Limb (tissue), 2 donors: Measurements from ENCODE around the gene MAPK4.
"Not testable (repeated sequence)": the region's sequence is repeated elsewhere in the genome, so short reads cannot be mapped to it uniquely, and the experiment has no call there.

Experiments used
- DNase-seq, 2 donors: peaks; one replicate each; pipeline ENCODE4 v3.0.0-alpha.2; 2016; ENCODE audit errors: extremely low spot score in 2 of 2

Gene MAPK4

DNA sequence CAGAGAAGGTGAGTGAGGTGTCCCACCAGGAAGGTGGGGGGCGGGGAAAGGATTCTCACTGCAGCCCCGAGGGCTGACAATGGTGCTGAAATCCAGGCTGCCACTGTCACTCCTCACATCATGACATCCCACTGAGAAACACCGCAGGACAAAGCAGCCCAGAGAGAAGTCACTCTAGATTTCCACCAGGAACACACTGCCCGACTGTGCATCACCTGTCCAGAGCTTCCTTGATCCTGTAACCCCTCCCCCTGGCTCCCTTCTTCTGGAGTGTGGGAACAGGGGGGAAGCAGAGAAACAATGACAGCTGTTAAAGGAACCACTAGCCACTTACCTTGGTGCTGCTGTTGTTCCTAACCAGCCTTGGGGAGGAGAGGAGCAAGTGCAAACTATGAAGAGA, 190.1 kb downstream of the MAPK4 start:
- no peak for DNase-seq

DNA sequence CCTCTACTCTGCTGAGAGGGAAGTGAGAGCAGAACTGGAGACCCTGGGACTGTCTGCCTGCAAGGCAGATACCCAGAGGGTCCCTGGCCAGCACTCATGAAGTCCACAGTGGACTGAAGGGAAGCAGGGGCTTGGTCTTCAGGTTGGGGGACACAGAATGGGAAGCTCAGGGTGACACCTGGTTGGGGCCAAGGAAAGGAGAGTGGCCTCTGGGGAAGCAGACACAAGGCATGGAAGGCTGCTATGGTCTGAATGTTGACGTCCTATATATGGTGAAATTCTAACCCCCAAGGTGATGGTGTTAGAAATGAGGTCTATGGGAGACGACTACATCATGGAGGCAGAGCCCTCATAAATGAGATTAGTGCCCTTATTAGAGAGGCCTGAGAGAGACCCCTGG, 190.7 kb downstream of the MAPK4 start:
- DNase-seq: no peak

DNA sequence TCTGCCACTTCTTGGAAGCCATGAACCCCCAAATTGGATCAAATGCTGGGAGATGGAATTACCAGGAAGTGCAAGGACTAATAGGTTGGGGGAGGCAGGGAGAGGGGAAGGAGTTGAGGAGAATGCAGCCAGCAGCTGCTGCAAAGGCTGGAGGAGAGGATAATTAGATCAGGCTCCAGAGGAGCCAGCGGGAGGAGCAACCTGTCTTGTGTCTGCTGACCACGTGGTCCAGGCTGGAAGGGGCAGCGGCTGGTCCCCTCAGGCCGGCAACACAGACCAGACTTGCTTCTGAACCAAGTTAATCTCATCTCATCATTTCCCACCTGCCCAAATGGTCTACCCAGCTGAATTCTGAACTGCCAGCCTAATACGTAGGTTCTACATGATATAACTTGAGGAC, 191.6 kb downstream of the MAPK4 start:
- DNase-seq: no peak

DNA sequence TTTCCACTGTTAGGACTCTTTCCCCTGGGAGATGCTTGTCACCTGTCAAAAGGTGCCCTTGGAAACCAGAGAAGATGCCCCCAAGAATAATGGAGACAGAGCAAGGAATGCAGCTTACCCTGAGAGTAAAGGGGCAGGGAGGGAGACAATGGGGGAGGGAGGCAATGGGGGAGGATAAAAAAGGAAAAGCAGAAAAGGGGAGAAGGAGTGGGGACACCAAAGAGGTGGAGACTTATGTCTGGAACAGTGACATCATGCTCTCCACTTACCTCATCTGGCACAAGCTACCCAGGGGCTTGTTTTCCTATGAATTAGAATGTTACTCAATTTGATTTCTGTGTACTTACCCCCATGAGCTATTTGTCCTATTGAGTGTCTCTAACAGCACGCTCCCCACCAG, 192.1 kb downstream of the MAPK4 start:
- no peak for DNase-seq

DNA sequence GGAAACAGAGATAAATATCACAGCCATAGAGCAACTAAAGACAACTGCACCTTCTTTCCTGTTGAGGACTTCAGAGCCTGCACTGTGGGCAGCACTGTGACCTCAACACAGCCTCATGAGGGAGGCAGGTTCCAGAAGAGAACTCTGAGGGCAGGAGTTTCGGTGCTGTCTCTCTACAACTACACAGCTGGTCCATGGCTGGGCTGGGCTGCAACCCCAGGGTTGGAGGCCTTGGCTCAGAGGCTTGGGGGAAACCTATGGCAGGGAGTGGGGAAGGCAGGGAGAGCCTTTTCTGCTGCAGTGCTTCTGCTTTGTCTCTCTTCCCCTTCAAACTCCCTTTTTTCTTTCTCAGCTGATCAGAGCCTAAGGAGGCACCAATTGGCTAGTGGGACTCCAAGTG, 193.4 kb downstream of the MAPK4 start:
- DNase-seq: no peak

DNA sequence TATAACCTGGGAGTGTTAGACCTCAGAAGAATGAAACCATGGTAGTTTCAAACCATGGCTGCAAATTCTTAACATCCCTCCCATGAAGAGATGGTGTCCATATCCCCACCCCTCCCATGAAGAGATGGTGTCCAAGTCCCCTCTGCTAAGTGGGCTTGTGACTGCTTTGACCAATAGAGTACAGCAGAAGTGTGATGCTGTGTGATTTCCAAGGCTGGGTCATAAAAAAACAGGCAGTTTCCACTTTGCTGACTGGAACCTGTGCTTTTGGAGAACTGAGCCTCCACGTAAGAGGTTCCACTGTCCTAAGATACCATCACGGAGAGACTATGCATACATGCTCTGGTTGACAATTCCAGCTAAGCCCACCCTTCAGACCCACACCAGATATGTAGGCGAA, 194.4 kb downstream of the MAPK4 start:
- no peak for DNase-seq

DNA sequence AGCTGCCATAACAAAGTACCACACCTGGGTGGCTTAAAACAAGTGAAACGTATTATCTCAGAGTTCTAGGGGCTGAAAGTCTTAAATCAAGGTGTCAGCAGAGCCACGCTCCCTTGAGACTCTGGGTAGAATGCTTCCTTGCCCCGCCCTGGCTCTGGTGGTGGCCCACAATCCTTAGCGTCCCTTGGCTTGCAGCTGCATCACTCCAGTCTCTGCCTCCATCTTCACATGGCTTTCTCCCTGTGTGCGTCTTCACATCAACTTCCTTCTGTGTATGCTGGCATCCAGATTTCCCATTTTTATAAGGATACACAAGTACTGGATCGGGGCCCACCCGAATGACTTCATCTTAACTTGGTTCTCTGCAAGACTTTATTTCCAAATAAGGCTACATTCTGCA, 197.5 kb downstream of the MAPK4 start:
- no peak for DNase-seq

DNA sequence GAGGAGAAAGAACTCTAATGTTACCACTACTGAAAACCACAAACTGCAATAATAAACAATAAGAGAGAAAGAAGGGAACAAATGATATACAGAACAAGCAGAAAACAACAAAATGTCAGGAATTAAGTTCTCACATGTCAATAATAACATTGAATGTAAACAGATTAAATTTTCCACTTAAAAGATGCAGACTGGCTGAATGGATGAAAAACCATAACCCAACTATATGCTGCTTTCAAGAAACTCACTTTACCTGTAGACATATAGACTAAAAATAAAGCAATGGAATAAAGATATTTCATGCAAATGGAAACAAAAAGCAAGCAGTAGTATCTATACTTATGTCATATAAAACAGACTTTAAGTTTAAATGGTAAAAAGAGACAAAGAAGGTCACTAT, 209.6 kb downstream of the MAPK4 start:
- no peak for DNase-seq

DNA sequence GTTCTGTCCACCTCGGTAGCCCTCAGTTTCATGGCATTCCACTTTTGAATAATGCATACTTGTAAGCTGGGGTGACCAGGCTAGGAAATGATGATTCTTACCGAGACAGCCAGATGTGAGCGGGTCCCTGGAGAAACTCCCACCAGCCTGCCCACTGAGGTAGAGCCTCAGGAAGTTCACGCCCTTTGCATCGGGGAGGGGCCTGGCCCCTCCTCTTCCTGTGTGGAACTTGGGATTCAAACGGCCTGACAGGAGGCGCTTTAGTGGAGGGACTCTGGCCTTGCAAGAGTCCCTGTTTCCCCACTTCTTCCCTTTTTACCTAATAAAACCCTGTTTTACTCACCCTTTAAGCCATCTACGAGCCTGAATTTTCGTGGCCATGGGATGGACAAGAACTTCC, 215.3 kb downstream of the MAPK4 start:
- DNase-seq: no peak

DNA sequence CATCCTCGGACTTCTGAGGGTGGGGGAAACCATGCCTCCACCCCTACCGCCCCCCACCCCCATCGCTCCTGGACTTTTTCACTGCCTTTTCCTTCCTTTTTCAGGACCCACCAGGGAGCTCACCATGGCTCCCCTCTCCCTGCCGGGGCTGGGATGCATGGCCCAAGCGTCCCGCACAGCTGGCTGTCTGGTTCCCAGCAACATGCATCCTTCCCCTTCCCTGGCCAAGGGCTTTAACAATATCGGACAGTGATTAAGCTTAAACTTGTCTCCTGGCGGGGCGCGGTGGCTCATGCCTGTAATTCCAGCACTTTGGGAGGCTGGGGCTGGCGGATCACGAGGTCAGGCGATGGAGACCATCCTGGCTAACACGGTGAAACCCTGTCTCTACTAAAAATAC, 215.8 kb downstream of the MAPK4 start:
- DNase-seq: no peak

DNA sequence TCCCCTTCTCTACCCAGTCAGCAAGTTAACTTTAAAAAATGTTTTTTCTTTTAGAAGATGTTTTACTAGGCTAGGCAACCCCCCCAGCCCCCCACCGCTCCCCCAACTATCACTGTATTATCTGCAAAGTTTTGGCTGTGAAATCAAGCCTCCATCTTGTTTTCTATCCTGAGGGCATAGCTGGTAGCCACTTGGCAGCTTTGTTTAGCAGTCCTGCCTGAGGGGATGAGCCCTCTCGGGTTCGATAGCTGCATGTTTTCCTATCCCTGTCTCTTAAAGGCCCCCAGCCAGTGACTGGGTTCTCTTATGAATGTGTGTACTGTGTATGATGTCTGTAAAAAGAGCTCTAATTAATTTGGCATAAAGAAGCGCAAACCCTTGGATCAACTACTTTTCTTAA, 216.5 kb downstream of the MAPK4 start:
- no peak for DNase-seq

DNA sequence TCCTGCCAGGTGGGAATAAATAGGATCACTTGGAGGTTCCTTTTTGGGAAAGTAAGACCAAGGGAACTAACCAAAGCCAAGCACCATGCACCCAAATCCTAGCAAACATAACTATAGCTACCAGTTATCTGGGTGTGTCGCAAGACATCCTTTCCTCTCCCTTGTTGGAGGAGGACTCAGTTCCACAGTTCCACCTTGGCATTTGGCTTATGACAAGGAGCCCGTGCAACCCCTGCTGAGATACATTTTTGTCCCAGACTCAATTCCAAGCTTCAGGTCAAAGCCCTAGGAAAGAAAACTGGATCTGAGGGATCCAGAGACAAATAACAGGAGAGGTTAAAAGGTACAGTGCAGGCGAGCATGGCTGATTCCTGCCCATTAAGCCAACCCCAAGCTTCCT, 219.1 kb downstream of the MAPK4 start:
- not testable (repeated sequence) for DNase-seq
